ENCODE measurements around the gene CAMK2A.

DNA sequence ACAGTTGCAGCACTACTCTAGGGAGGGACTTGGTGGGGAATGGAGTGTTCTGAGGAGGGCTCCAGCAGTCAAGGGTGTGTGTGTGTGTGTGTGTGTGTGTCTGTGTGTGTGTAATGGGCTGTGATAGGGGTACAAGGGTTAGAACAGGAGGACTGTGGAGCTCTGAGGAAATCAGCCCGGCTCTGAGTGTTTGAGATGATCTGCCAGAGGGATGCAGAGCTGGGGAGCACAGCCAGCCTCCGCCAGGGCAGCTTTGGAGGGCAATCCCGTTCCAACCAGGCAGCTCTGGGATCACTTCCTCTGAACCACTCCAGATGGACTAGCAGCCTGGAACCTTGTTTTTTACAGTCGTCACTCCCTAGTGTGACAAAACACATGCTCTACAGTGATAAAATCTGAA lies 102.7 kb downstream of the CAMK2A start:
- TF ChIP-seq CTCF (conservative IDR thresholded peaks at IDR 0.05; ENCODE audit: low read depth in 2 of 2) (no peak), EZH2phosphoT487 (IDR thresholded peaks at IDR 0.05; ENCODE audit: unreplicated experiment) (no peak), POLR2AphosphoS5 (IDR thresholded peaks at IDR 0.05; ENCODE audit: low read depth) (no peak), EZH2 (IDR thresholded peaks at IDR 0.05; ENCODE audit: low read depth, unreplicated experiment) (no peak), JUNB (IDR thresholded peaks at IDR 0.05; ENCODE audit: unreplicated experiment) (no peak), STAT1 (IDR thresholded peaks at IDR 0.05; ENCODE audit: unreplicated experiment) (no peak)
